H9 (cell line): ENCODE data around the gene MINDY2. TPM values are rescaled to one million over a fixed set of nuclear protein-coding genes. Genes with fewer than 3 reads are reported as not detected.
"Not testable (repeated sequence)": the region's sequence is repeated elsewhere in the genome, so short reads cannot be mapped to it uniquely, and the experiment has no call there.

ENCODE experiments used
- DNase-seq: peaks from one replicate; pipeline ENCODE4 v3.0.0-alpha.2; 2017
- H2AFZ ChIP-seq: one replicate; pipeline ENCODE4 v1.6.1; 2013; ENCODE audit warnings: mild to moderate bottlenecking, low read length, control low read depth, moderate library complexity
- H2AK5ac ChIP-seq: 2 replicates; pipeline ENCODE4 v1.6.1; 2013; ENCODE audit warnings: low read length, control low read depth, mixed read lengths; ENCODE audit not compliant: insufficient read length
- H2BK120ac ChIP-seq: one replicate; pipeline ENCODE4 v1.6.1; 2013; ENCODE audit warnings: low read depth, mild to moderate bottlenecking, low read length, control low read depth, inconsistent platforms; ENCODE audit not compliant: poor library complexity, severe bottlenecking
- H2BK12ac ChIP-seq: 2 replicates; pipeline ENCODE4 v1.6.1; 2013; ENCODE audit warnings: low read length, control low read depth, mixed read lengths, low read depth; ENCODE audit not compliant: insufficient read length
- H2BK15ac ChIP-seq: 2 replicates; pipeline ENCODE4 v1.6.1; 2013; ENCODE audit warnings: low read depth, low read length, control low read depth
- H2BK20ac ChIP-seq: one replicate; pipeline ENCODE4 v1.6.1; 2013; ENCODE audit warnings: low read depth, mild to moderate bottlenecking, low read length, control low read depth, inconsistent platforms; ENCODE audit not compliant: poor library complexity, severe bottlenecking
- H2BK5ac ChIP-seq: 2 replicates; pipeline ENCODE4 v1.6.1; 2013; ENCODE audit warnings: low read length, control low read depth, mixed read lengths; ENCODE audit not compliant: insufficient read length
- H3K14ac ChIP-seq: 2 replicates; pipeline ENCODE4 v1.6.1; 2013; ENCODE audit warnings: low read length, control low read depth; ENCODE audit not compliant: insufficient read depth
- H3K18ac ChIP-seq: 2 replicates; pipeline ENCODE4 v1.6.1; 2013; ENCODE audit warnings: low read depth, mild to moderate bottlenecking, mixed read lengths, low read length, control low read depth; ENCODE audit not compliant: insufficient read length
- H3K23ac ChIP-seq: 2 replicates; pipeline ENCODE4 v1.6.1; 2013; ENCODE audit warnings: low read length, control low read depth, mixed read lengths, low read depth; ENCODE audit not compliant: insufficient read length
- H3K23me2 ChIP-seq: 2 replicates; pipeline ENCODE4 v1.6.1; 2013; ENCODE audit warnings: low read depth, mild to moderate bottlenecking, mixed read lengths, low read length, control low read depth; ENCODE audit not compliant: insufficient read length, poor library complexity, severe bottlenecking
- H3K27ac ChIP-seq: 2 replicates; pipeline ENCODE4 v1.5.1; 2013; ENCODE audit warnings: low read length, control low read depth, mixed read lengths, low read depth; ENCODE audit not compliant: insufficient read length
- H3K27me3 ChIP-seq: 2 replicates; pipeline ENCODE4 v1.6.1; 2013; ENCODE audit warnings: low read length, control low read depth, inconsistent platforms; ENCODE audit not compliant: insufficient read depth
- H3K4ac ChIP-seq: 2 replicates; pipeline ENCODE4 v1.6.1; 2013; ENCODE audit warnings: low read depth, mild to moderate bottlenecking, control low read depth, inconsistent platforms, low read length, moderate library complexity
- H3K4me1 ChIP-seq: 2 replicates; pipeline ENCODE4 v1.6.1; 2013; ENCODE audit warnings: low read length, control low read depth, inconsistent platforms; ENCODE audit not compliant: insufficient read depth
- H3K4me2 ChIP-seq: 2 replicates; pipeline ENCODE4 v1.6.1; 2013; ENCODE audit warnings: low read length, control low read depth, mixed read lengths; ENCODE audit not compliant: insufficient read length, insufficient read depth
- H3K56ac ChIP-seq: 2 replicates; pipeline ENCODE4 v1.6.1; 2013; ENCODE audit warnings: low read depth, mild to moderate bottlenecking, mixed read lengths, low read length, control low read depth; ENCODE audit not compliant: insufficient read length
- H3K79me1 ChIP-seq: 2 replicates; pipeline ENCODE4 v1.6.1; 2013; ENCODE audit warnings: low read depth, mild to moderate bottlenecking, moderate library complexity, low read length, control low read depth, inconsistent platforms; ENCODE audit not compliant: insufficient read depth, poor library complexity, severe bottlenecking
- H3K79me2 ChIP-seq: 2 replicates; pipeline ENCODE4 v1.6.1; 2013; ENCODE audit warnings: low read length, control low read depth, inconsistent platforms; ENCODE audit not compliant: insufficient read depth
- H3K9ac ChIP-seq: 2 replicates; pipeline ENCODE4 v1.6.1; 2013; ENCODE audit warnings: low read length, control low read depth, mixed read lengths; ENCODE audit not compliant: insufficient read length; ENCODE audit errors: extremely low read depth
- H3K9me3 ChIP-seq: one replicate; pipeline ENCODE4 v1.6.1; 2013; ENCODE audit warnings: low read depth, low read length, inconsistent platforms; ENCODE audit not compliant: control insufficient read depth
- H3T11ph ChIP-seq: one replicate; pipeline ENCODE4 v1.6.1; 2013; ENCODE audit warnings: mild to moderate bottlenecking, low read length, control low read depth, inconsistent platforms
- H4K20me1 ChIP-seq: one replicate; pipeline ENCODE4 v1.6.1; 2013; ENCODE audit not compliant: control insufficient read depth, insufficient read length, insufficient read depth
- H4K5ac ChIP-seq: 2 replicates; pipeline ENCODE4 v1.6.1; 2013; ENCODE audit warnings: low read depth, mild to moderate bottlenecking, mixed read lengths, low read length, control low read depth; ENCODE audit not compliant: insufficient read length
- H4K8ac ChIP-seq: replicated peaks from 2 replicates; pipeline ENCODE4 v1.6.1; 2013; ENCODE audit warnings: low read length, control low read depth, mixed read lengths, low read depth; ENCODE audit not compliant: insufficient read length
- H4K91ac ChIP-seq: 2 replicates; pipeline ENCODE4 v1.6.1; 2013; ENCODE audit warnings: low read depth, mild to moderate bottlenecking, moderate library complexity, mixed read lengths, low read length, control low read depth; ENCODE audit not compliant: insufficient read length
- H3K27ac Mint-ChIP-seq, 3 experiments: 2 replicates in 2 of 3; 3 replicates in 1 of 3; pipeline ENCODE4 v1.8.0; 2020 to 2021; ENCODE audit warnings: mixed read lengths in 3 of 3, mild to moderate bottlenecking in 1 of 3, moderate library complexity in 1 of 3
- H3K27me3 Mint-ChIP-seq: 2 replicates; pipeline ENCODE4 v1.8.0; 2021; ENCODE audit warnings: low read depth, mild to moderate bottlenecking, moderate library complexity, mixed read lengths
- H3K36me3 Mint-ChIP-seq, 3 experiments: 2 replicates in 2 of 3; 3 replicates in 1 of 3; pipeline ENCODE4 v1.8.0; 2020 to 2021; ENCODE audit warnings: low read depth in 3 of 3, mixed read lengths in 3 of 3; ENCODE audit not compliant: insufficient read depth in 1 of 3
- H3K4me1 Mint-ChIP-seq, 2 experiments: 2 replicates each; pipeline ENCODE4 v1.8.0; 2020; ENCODE audit warnings: mixed read lengths in 2 of 2
- H3K4me3 Mint-ChIP-seq, 2 experiments: 2 replicates in 1 of 2; 3 replicates in 1 of 2; pipeline ENCODE4 v1.8.0; 2020 to 2021; ENCODE audit warnings: mild to moderate bottlenecking in 2 of 2, mixed read lengths in 2 of 2, moderate library complexity in 1 of 2
- H3K9me3 Mint-ChIP-seq, 2 experiments: 2 replicates in 1 of 2; 3 replicates in 1 of 2; pipeline ENCODE4 v1.8.0; 2020; ENCODE audit warnings: mild to moderate bottlenecking in 2 of 2, mixed read lengths in 2 of 2, moderate library complexity in 1 of 2
- WGBS: extraction: QIAGEN DNeasy Blood & Tissue Kit; methylation state at CpG from one replicate; pipeline ENCODE4 v1.1.7; 2013; ENCODE audit warnings: missing lambda C conversion rate, low lambda C conversion rate, mixed read lengths; ENCODE audit not compliant: insufficient read length; ENCODE audit errors: extremely low coverage; 5-methylcytosine and 5-hydroxymethylcytosine counted together
- total RNA-seq: library from RNA; stranded (reverse); gene quantifications from 2 replicates; pipeline ENCODE4 v1.2.1, GENCODE V29; 2021
- TF ChIP-seq, protein P1 (sequence below): fragments of 200-600 bp; sonication (generic); conservative IDR thresholded peaks from 3 replicates; pipeline ENCODE4 v1.8.0; 2021; ENCODE audit warnings: antibody characterized with exemption, mild to moderate bottlenecking

MINDY2 gene
- total RNA-seq, 1 experiment from 2014 or later = 32.3 TPM

DNA sequence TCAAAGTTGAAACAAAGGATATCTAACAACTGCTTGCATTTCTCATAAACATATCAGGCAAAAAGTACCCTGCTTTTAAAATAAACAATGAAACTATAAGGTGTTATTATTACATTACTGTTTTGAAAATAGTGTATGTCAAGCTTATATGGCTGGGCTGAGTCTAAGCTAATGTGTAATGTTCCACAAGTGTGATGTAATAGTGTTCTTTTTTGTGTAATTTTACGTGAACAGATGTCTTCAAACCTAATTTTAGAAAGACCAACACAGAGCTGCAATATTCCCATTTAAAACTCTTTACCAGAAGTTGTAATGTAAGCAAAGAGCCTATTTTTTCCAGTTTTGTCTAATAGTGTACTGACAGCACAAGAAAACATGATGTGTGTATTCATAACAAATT is 34.0 kb downstream of the MINDY2 start:
- Histone ChIP-seq H4K8ac (no peak overlapping the region), H2AK5ac (no peak overlapping the region), H3K56ac (no peak overlapping the region), H3K79me2 (no peaks in the 10 kb centered on the region), H4K20me1 (no peaks in the 10 kb centered on the region), H3K27me3 (no peaks in the 10 kb centered on the region), H3K14ac (no peak overlapping the region), H3K23ac (no peak overlapping the region), H3K27ac (no peak overlapping the region), H3K9ac (no peak overlapping the region), H3K4ac (no peak overlapping the region), H2AFZ (no peak overlapping the region), H3T11ph (no peak overlapping the region), H2BK12ac (no peak overlapping the region), H4K5ac (no peak overlapping the region), H2BK5ac (no peak overlapping the region), H3K9me3 (no peaks in the 10 kb centered on the region), H3K4me2 (no peak overlapping the region), H3K79me1 (no peaks in the 10 kb centered on the region), H2BK15ac (no peak overlapping the region), H3K18ac (no peak overlapping the region), H2BK120ac (no peak overlapping the region), H3K23me2 (no peaks in the 10 kb centered on the region), H2BK20ac (no peak overlapping the region), H3K4me1 (no peaks in the 10 kb centered on the region), H4K91ac (no peak overlapping the region)
- Mint-ChIP-seq H3K4me1 (no peaks in the 10 kb centered on the region), H3K36me3 (peaks cover 0 to 7% (median 6%) of the 10 kb centered on the region in 3 experiments; a peak in 3 of 7 replicates), H3K27ac (0 out of 7 replicates have a peak overlapping the region, but pooled peaks of 1 of the 3 experiments have one; percentile 46), H3K27me3 (no peaks in the 10 kb centered on the region), H3K4me3 (no peak overlapping the region), H3K9me3 (no peaks in the 10 kb centered on the region)
- TF ChIP-seq, protein P1, sequence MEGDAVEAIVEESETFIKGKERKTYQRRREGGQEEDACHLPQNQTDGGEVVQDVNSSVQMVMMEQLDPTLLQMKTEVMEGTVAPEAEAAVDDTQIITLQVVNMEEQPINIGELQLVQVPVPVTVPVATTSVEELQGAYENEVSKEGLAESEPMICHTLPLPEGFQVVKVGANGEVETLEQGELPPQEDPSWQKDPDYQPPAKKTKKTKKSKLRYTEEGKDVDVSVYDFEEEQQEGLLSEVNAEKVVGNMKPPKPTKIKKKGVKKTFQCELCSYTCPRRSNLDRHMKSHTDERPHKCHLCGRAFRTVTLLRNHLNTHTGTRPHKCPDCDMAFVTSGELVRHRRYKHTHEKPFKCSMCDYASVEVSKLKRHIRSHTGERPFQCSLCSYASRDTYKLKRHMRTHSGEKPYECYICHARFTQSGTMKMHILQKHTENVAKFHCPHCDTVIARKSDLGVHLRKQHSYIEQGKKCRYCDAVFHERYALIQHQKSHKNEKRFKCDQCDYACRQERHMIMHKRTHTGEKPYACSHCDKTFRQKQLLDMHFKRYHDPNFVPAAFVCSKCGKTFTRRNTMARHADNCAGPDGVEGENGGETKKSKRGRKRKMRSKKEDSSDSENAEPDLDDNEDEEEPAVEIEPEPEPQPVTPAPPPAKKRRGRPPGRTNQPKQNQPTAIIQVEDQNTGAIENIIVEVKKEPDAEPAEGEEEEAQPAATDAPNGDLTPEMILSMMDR = no peak
- WGBS = no CpG with 5 or more reads among the region's 1 CpG
- DNase-seq = no peak

DNA sequence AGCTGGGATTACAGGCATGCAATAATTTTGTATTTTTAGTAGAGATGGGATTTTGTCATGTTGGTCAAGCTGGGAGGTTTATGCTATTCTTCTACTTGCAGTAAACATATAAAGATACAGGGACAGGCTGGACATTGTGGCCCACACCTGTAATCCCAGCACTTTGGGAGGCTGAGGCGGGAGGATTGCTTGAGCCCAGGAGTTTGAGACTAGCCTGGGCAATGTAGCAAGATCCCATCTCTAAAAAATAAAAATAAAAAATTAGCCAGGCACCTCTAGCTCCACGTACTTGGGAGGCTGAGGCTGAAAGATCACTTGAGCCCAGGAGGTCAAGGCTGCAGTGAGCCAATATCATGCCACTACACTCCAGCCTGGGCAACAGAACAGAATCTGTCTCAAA is 52.2 kb downstream of the MINDY2 start:
- H2AK5ac ChIP-seq, H3K27me3 ChIP-seq, H3K27ac Mint-ChIP-seq, H2BK5ac ChIP-seq, H3K4me3 Mint-ChIP-seq, H3K56ac ChIP-seq, H2BK12ac ChIP-seq, DNase-seq, H3K27me3 Mint-ChIP-seq, H2BK120ac ChIP-seq, H2BK20ac ChIP-seq, H4K20me1 ChIP-seq, H3K4me1 ChIP-seq, H3K23me2 ChIP-seq, H3K79me2 ChIP-seq, H3K4me2 ChIP-seq, H3K9ac ChIP-seq, H4K91ac ChIP-seq, H2AFZ ChIP-seq, H3K27ac ChIP-seq, H4K8ac ChIP-seq, H2BK15ac ChIP-seq, H3K4ac ChIP-seq, H3K18ac ChIP-seq, H3K4me1 Mint-ChIP-seq, H3T11ph ChIP-seq, H3K9me3 ChIP-seq, H3K23ac ChIP-seq, H3K14ac ChIP-seq, H3K9me3 Mint-ChIP-seq, H3K79me1 ChIP-seq, H4K5ac ChIP-seq: not testable (repeated sequence)
- WGBS = no CpG with 5 or more reads among the region's 2 CpGs
- peaks cover 8 to 41% (median 29%) of the 10 kb centered on the region in 3 experiments; a peak in 6 of 7 replicates for H3K36me3 Mint-ChIP-seq
